Neuronal stem cell (in vitro differentiated cells): ENCODE results near the gene CDHR1.

ENCODE experiments used
- DNase-seq: peaks from one replicate; pipeline ENCODE4 v3.0.0-alpha.2; 2013; ENCODE audit warnings: low spot score
- H2AFZ ChIP-seq: one replicate; pipeline ENCODE4 v1.6.1; 2013; ENCODE audit warnings: mild to moderate bottlenecking, low read length, inconsistent platforms
- H2AK5ac ChIP-seq: 2 replicates; pipeline ENCODE4 v1.6.1; 2013; ENCODE audit warnings: low read depth, mild to moderate bottlenecking, inconsistent platforms, low read length, moderate library complexity, mixed read lengths
- H2BK120ac ChIP-seq: 2 replicates; pipeline ENCODE4 v1.6.1; 2013; ENCODE audit warnings: low read depth, mild to moderate bottlenecking, inconsistent platforms, low read length, moderate library complexity, mixed read lengths
- H2BK12ac ChIP-seq: one replicate; pipeline ENCODE4 v1.6.1; 2013; ENCODE audit warnings: low read length, inconsistent platforms
- H2BK15ac ChIP-seq: 2 replicates; pipeline ENCODE4 v1.6.1; 2013; ENCODE audit warnings: mild to moderate bottlenecking, low read length, inconsistent platforms, mixed read lengths
- H2BK5ac ChIP-seq: one replicate; pipeline ENCODE4 v1.6.1; 2013; ENCODE audit warnings: inconsistent platforms, mild to moderate bottlenecking, low read length, moderate library complexity
- H3K14ac ChIP-seq: one replicate; pipeline ENCODE4 v1.6.1; 2013; ENCODE audit warnings: low read length, inconsistent platforms
- H3K18ac ChIP-seq: 2 replicates; pipeline ENCODE4 v1.6.1; 2013; ENCODE audit warnings: low read length, inconsistent platforms
- H3K23ac ChIP-seq: 2 replicates; pipeline ENCODE4 v1.6.1; 2013; ENCODE audit warnings: low read depth, mild to moderate bottlenecking, mixed read lengths, low read length, inconsistent platforms; ENCODE audit not compliant: poor library complexity
- H3K27ac ChIP-seq: replicated peaks from 3 replicates; pipeline ENCODE4 v1.5.1; 2013; ENCODE audit warnings: low read length, inconsistent platforms
- H3K27me3 ChIP-seq, 3 experiments: 2 replicates each; pipeline ENCODE4 v1.6.1; 2013; ENCODE audit warnings: low read length in 3 of 3, mild to moderate bottlenecking in 2 of 3, inconsistent platforms in 1 of 3, low read depth in 1 of 3, mixed read lengths in 1 of 3, moderate library complexity in 1 of 3; ENCODE audit not compliant: control insufficient read depth in 3 of 3, insufficient read depth in 3 of 3
- H3K36me3 ChIP-seq, 2 donors: replicated peaks in 1 of 2; 2 replicates each; pipeline ENCODE4 v1.6.1; 2013; ENCODE audit warnings: low read length in 2 of 2; ENCODE audit not compliant: control insufficient read depth in 2 of 2, insufficient read depth in 2 of 2
- H3K4ac ChIP-seq: 2 replicates; pipeline ENCODE4 v1.6.1; 2013; ENCODE audit warnings: inconsistent platforms, mild to moderate bottlenecking, low read length, moderate library complexity
- H3K4me1 ChIP-seq, 2 donors: 1 replicate in 1 of 2; 2 replicates in 1 of 2; pipeline ENCODE4 v1.6.1; 2013; ENCODE audit warnings: low read length in 2 of 2, low read depth in 1 of 2; ENCODE audit not compliant: control insufficient read depth in 2 of 2, insufficient read depth in 1 of 2
- H3K4me2 ChIP-seq: one replicate; pipeline ENCODE4 v1.6.1; 2013; ENCODE audit warnings: mild to moderate bottlenecking, low read length, inconsistent platforms; ENCODE audit not compliant: insufficient read depth, poor library complexity, severe bottlenecking
- H3K4me3 ChIP-seq, 2 donors: 2 replicates each; pipeline ENCODE4 v1.5.1; 2013; ENCODE audit warnings: low read length in 2 of 2, mild to moderate bottlenecking in 2 of 2, inconsistent platforms in 1 of 2, moderate library complexity in 1 of 2
- H3K79me1 ChIP-seq: one replicate; pipeline ENCODE4 v1.6.1; 2013; ENCODE audit warnings: low read depth, mild to moderate bottlenecking, inconsistent platforms, low read length, moderate library complexity
- H3K9ac ChIP-seq: one replicate; pipeline ENCODE4 v1.6.1; 2013; ENCODE audit warnings: mild to moderate bottlenecking, low read depth, low read length, inconsistent platforms; ENCODE audit not compliant: poor library complexity
- H3K9me3 ChIP-seq, 2 donors: replicated peaks in 1 of 2; 2 replicates each; pipeline versions ENCODE3 to v1.6.1; 2013; ENCODE audit warnings: low read length in 2 of 2, mild to moderate bottlenecking in 2 of 2, inconsistent platforms in 1 of 2, low read depth in 1 of 2, mixed read lengths in 1 of 2, moderate library complexity in 1 of 2; ENCODE audit not compliant: control insufficient read depth in 2 of 2, insufficient read depth in 1 of 2
- H4K8ac ChIP-seq: one replicate; pipeline ENCODE4 v1.6.1; 2013; ENCODE audit warnings: low read depth, mild to moderate bottlenecking, inconsistent platforms, low read length, moderate library complexity
- H4K91ac ChIP-seq: one replicate; pipeline ENCODE4 v1.6.1; 2013; ENCODE audit warnings: low read length, low read depth, mild to moderate bottlenecking, inconsistent platforms; ENCODE audit not compliant: poor library complexity
- WGBS, 2 donors: extraction: QIAGEN DNeasy Blood & Tissue Kit; methylation state at CpG; one replicate each; pipeline ENCODE4 v1.1.7; 2013; ENCODE audit warnings: missing lambda C conversion rate in 2 of 2, mixed read lengths in 1 of 2; ENCODE audit not compliant: insufficient read length in 2 of 2, insufficient replicate concordance in 1 of 2; ENCODE audit errors: extremely low coverage in 2 of 2; 5-methylcytosine and 5-hydroxymethylcytosine counted together

The CDHR1 gene

DNA sequence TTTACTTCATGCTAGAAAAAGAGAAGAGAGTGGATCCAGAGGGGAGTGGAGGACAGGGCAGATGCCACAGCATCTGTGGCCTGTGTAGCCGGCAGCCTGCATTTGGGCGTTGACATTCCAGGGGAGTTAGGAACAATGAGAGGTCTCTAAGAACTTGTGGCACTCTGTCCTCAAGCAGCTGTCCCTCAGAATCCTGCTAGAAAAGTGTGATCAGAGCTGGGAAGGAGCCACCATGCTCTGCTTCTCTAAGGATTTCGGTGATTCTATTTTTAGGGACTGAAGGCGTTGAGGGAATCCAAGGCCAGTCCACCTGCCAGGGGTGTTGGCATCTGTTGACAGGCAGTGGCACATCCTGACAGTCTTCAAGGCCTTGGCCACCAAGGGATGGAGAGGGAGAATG is 23.4 kb downstream of the CDHR1 start:
- H3K4me3 ChIP-seq = no peak overlapping the region
- H3K14ac ChIP-seq = no peak overlapping the region
- H3K4me1 ChIP-seq = no peaks in the 10 kb centered on the region
- no peak overlapping the region for H2AK5ac ChIP-seq
- no peak overlapping the region for H4K91ac ChIP-seq
- H4K8ac ChIP-seq = no peak overlapping the region
- no CpG with 5 or more reads among the region's 4 CpGs for WGBS, 2 donors
- no peak overlapping the region for H2BK5ac ChIP-seq
- H2BK12ac ChIP-seq = no peak overlapping the region
- H2BK120ac ChIP-seq = no peak overlapping the region
- H3K36me3 ChIP-seq = peaks cover 0 to 2% of the 10 kb centered on the region in 2 donors
- DNase-seq = no peak
- peaks cover 2% of the 10 kb centered on the region for H3K79me1 ChIP-seq
- no peak overlapping the region for H2AFZ ChIP-seq
- H3K9me3 ChIP-seq = no peaks in the 10 kb centered on the region
- no peak overlapping the region for H3K18ac ChIP-seq
- no peak overlapping the region for H3K23ac ChIP-seq
- H3K4ac ChIP-seq = no peak overlapping the region
- no peak overlapping the region for H2BK15ac ChIP-seq
- H3K27ac ChIP-seq = no peak overlapping the region
- H3K9ac ChIP-seq = no peak overlapping the region
- H3K27me3 ChIP-seq = peaks cover 0 to 3% (median 0%) of the 10 kb centered on the region in 3 experiments
- no peak overlapping the region for H3K4me2 ChIP-seq

DNA sequence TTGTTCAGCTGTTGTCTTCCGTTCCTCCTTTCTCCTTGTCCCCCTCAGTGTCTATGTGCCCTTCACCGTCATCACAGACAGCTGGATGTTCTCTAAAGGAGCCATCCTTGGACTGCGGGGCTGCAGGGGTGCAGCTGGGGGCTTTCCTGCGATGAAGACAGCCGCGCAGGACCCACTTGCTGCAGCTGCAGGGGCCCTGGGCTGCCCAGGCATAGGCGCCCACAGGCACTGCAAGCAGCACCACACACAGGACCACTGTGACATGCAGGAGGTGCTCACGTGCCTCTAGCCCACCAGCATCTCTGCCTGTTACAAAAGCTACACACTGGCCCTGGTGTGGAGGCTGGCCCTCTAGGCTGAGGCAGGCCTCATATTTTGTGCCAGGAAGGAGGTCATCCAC is 27.6 kb downstream of the CDHR1 start:
- Histone ChIP-seq H3K4ac (no peak overlapping the region), H3K4me2 (no peak overlapping the region), H2AFZ (no peak overlapping the region), H3K9me3 (no peaks in the 10 kb centered on the region), H3K18ac (no peak overlapping the region), H2BK12ac (no peak overlapping the region), H3K4me1 (no peaks in the 10 kb centered on the region), H2BK5ac (no peak overlapping the region), H4K91ac (no peak overlapping the region), H3K79me1 (peaks cover 1% of the 10 kb centered on the region), H4K8ac (no peak overlapping the region), H3K27ac (no peak overlapping the region), H3K27me3 (peaks cover 0 to 3% (median 0%) of the 10 kb centered on the region in 3 experiments), H3K9ac (peak overlapping the region; percentile 15), H2AK5ac (no peak overlapping the region), H2BK120ac (no peak overlapping the region), H3K14ac (no peak overlapping the region), H3K4me3 (peak overlapping the region in 1 of 2 donors; percentile 38), H3K23ac (peak overlapping the region; percentile 12), H2BK15ac (no peak overlapping the region), H3K36me3 (no peaks in the 10 kb centered on the region)
- no peak for DNase-seq
- WGBS, 2 donors = no CpG with 5 or more reads among the region's 8 CpGs

DNA sequence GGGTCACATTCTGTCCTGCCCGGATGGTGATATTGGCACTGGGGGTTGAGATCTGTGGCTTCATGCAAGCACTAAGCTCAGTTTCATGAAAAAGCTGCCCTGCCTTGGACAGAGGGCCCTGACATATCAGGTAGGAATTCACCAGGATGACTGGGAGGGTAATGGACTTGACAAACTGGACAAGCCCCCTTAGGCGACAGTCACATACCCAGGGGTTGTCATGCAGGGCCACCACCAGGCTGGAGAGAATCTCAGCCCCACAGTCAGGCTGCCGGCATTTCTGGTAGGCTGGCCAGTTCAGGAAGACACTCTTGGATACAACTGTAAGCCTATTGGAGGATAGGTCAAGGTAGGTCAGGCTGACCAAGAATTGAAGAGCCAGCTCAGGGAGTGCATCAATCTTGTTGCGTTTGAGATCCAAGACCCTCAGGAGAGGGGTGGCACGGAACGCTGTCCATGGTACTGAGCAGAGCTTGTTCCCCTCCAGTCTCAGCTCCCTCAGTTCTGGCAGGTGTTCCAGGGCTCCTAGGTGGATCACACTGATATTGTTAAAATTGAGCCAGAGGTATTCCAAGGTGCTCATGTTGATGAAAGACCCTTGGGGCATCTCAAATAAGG is 30.2 kb downstream of the CDHR1 start:
- Histone ChIP-seq H2BK12ac (no peak overlapping the region), H3K4me3 (no peak overlapping the region), H3K14ac (no peak overlapping the region), H2AFZ (no peak overlapping the region), H3K79me1 (no peaks in the 10 kb centered on the region), H3K4ac (no peak overlapping the region), H4K91ac (no peak overlapping the region), H3K9ac (no peak overlapping the region), H2BK15ac (no peak overlapping the region), H3K27ac (no peak overlapping the region), H3K23ac (no peak overlapping the region), H3K9me3 (no peaks in the 10 kb centered on the region), H2BK120ac (no peak overlapping the region), H4K8ac (no peak overlapping the region), H2BK5ac (no peak overlapping the region), H3K4me2 (no peak overlapping the region), H2AK5ac (no peak overlapping the region), H3K27me3 (no peaks in the 10 kb centered on the region), H3K4me1 (no peaks in the 10 kb centered on the region), H3K18ac (no peak overlapping the region), H3K36me3 (no peaks in the 10 kb centered on the region)
- peak; percentile 62 for DNase-seq
- no CpG with 5 or more reads among the region's 6 CpGs for WGBS, 2 donors

DNA sequence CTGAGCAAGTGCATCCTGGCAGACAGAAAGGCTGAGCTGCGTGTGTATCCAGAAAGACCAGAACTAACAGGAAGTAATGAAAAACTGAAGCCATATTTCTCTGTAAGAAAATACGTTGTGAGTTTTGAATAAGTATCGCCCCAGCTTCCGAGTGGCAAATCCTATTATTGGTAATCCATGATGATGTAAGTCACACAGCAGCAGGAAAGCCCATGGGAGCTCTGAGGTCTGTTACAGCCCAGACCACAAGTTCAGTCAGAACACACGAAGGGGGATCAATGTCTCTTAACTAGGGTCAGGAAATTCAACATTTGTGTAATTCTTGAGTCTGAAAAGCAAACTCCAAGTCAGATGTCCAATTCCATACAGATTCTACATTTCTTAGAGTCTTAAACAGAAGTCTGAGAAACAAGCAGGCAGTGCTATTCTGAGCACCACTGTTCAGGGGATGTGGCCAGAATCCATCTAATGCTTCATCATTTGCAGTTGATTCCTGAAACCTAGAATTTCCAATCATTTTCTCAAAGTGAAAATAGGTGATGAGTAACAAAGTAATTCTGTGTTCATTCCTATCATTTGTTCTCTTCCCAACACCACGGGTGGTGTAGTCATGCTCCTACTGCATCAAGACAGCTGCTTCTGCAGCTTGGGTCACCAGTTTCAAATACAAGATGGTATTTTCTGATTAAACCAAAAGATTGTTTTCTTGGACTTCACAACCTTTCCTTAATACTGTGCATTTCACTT is 31.3 kb downstream of the CDHR1 start, which contains the start of gene LRIT2:
Gene LRIT2, minus strand, starts transcription at position 118 of the 747 bp plus-strand sequence. Its CDS starts 24 bp downstream, at position 94.
- Histone ChIP-seq H3K27me3 (no peaks in the 10 kb centered on the region), H3K23ac (no peak within 1 kb of the TSS), H3K4me3 (no peak within 1 kb of the TSS), H3K14ac (no peak within 1 kb of the TSS), H3K9ac (no peak within 1 kb of the TSS), H3K18ac (no peak within 1 kb of the TSS), H2BK5ac (no peak within 1 kb of the TSS), H2AK5ac (no peak within 1 kb of the TSS), H2AFZ (no peak within 1 kb of the TSS), H3K4me2 (no peak within 1 kb of the TSS), H2BK120ac (no peak within 1 kb of the TSS), H2BK15ac (no peak within 1 kb of the TSS), H4K91ac (no peak within 1 kb of the TSS), H3K4me1 (no peaks in the 10 kb centered on the region), H3K79me1 (no peaks in the 10 kb centered on the region), H3K9me3 (no peaks in the 10 kb centered on the region), H3K36me3 (no peaks in the 10 kb centered on the region), H3K27ac (no peak within 1 kb of the TSS), H3K4ac (no peak within 1 kb of the TSS), H4K8ac (no peak within 1 kb of the TSS), H2BK12ac (no peak within 1 kb of the TSS)
- DNase-seq = no peak
- no CpG with 5 or more reads among the region's 6 CpGs for WGBS, 2 donors
